ENCODE data around the gene ADIPOR1.
A peak's percentile ranks its signal among the peaks of the same experiment; 100 is the strongest.

Gene ADIPOR1

GRCh38 chr1:202968351-202968750, 10.2 kb upstream of the ADIPOR1 start:
- Histone ChIP-seq H3K9ac (ENCODE audit: low read depth, low read length) (no peak overlapping the region), H3K4me1 (ENCODE audit: insufficient read depth, low read length) (peaks cover 9% of the 10 kb centered on the region), H3K27ac (ENCODE audit: low read depth, low read length) (no peak overlapping the region), H3K36me3 (ENCODE audit: insufficient read depth, low read length) (peaks cover 4% of the 10 kb centered on the region; the same call in 1 of the 2 replicates), H3K9me3 (ENCODE audit: insufficient read depth, low read depth, low read length) (no peaks in the 10 kb centered on the region), H3K4me3 (ENCODE audit: low read length) (peak overlapping the region; percentile 89), H3K27me3 (ENCODE audit: insufficient read depth, low read length) (peaks cover 12% of the 10 kb centered on the region)
- WGBS, result 92% methylated on average over 2 of the region's 3 CpGs

GRCh38 chr1:202967684-202968281, 9.7 kb upstream of the ADIPOR1 start:
- Histone ChIP-seq H3K36me3 (ENCODE audit: insufficient read depth, low read length) (peaks cover 6% of the 10 kb centered on the region; the same call in 1 of the 2 replicates), H3K9me3 (ENCODE audit: insufficient read depth, low read depth, low read length) (no peaks in the 10 kb centered on the region), H3K27me3 (ENCODE audit: insufficient read depth, low read length) (peaks cover 12% of the 10 kb centered on the region), H3K9ac (ENCODE audit: low read depth, low read length) (peak overlapping the region; percentile 77), H3K4me1 (ENCODE audit: insufficient read depth, low read length) (peaks cover 9% of the 10 kb centered on the region), H3K4me3 (ENCODE audit: low read length) (peak overlapping the region; percentile 89), H3K27ac (ENCODE audit: low read depth, low read length) (no peak overlapping the region)
- WGBS, result 11% methylated on average over 21 of the region's 21 CpGs

- no peaks in the 10 kb centered on the region for H3K9me3 ChIP-seq (ENCODE audit: insufficient read depth, low read depth, low read length)
These were observed 8.1 kb upstream of the ADIPOR1 start for GRCh38 chr1:202966006-202966898.

GRCh38 chr1:202965422-202965821, 7.3 kb upstream of the ADIPOR1 start:
- no peak overlapping the region for H3K9ac ChIP-seq (ENCODE audit: low read depth, low read length)
- H3K36me3 ChIP-seq (ENCODE audit: insufficient read depth, low read length), result peaks cover 8% of the 10 kb centered on the region; the same call in 1 of the 2 replicates
- peaks cover 9% of the 10 kb centered on the region for H3K4me1 ChIP-seq (ENCODE audit: insufficient read depth, low read length)
- H3K27ac ChIP-seq (ENCODE audit: low read depth, low read length), result no peak overlapping the region; the same call in 1 of the 2 replicates
- peaks cover 10% of the 10 kb centered on the region; the same call in 1 of the 2 replicates for H3K27me3 ChIP-seq (ENCODE audit: insufficient read depth, low read length)
- no peak overlapping the region for H3K4me3 ChIP-seq (ENCODE audit: low read length)
- no peaks in the 10 kb centered on the region for H3K9me3 ChIP-seq (ENCODE audit: insufficient read depth, low read depth, low read length)
- WGBS, result 89% methylated on average over 3 of the region's 3 CpGs

More at GRCh38 chr1:202966006-202966898, 8.1 kb upstream of the ADIPOR1 start:
- Histone ChIP-seq H3K9ac (ENCODE audit: low read depth, low read length) (peak overlapping the region; percentile 59), H3K4me1 (ENCODE audit: insufficient read depth, low read length) (peaks cover 9% of the 10 kb centered on the region), H3K27ac (ENCODE audit: low read depth, low read length) (0 out of 2 replicates have a peak overlapping the region, but pooled peaks have one; percentile 2), H3K36me3 (ENCODE audit: insufficient read depth, low read length) (peaks cover 8% of the 10 kb centered on the region; the same call in 1 of the 2 replicates), H3K27me3 (ENCODE audit: insufficient read depth, low read length) (peaks cover 10% of the 10 kb centered on the region; the same call in 1 of the 2 replicates), H3K4me3 (ENCODE audit: low read length) (peak overlapping the region; percentile 88)
- 50% methylated on average over 18 of the region's 18 CpGs for WGBS

GRCh38 chr1:202964791-202965410, 6.8 kb upstream of the ADIPOR1 start:
- no peak overlapping the region for H3K9ac ChIP-seq (ENCODE audit: low read depth, low read length)
- 91% methylated on average over 6 of the region's 6 CpGs for WGBS
- peaks cover 9% of the 10 kb centered on the region for H3K4me1 ChIP-seq (ENCODE audit: insufficient read depth, low read length)
- no peaks in the 10 kb centered on the region for H3K9me3 ChIP-seq (ENCODE audit: insufficient read depth, low read depth, low read length)
- H3K36me3 ChIP-seq (ENCODE audit: insufficient read depth, low read length), result peaks cover 8% of the 10 kb centered on the region; the same call in 1 of the 2 replicates
- no peak overlapping the region for H3K4me3 ChIP-seq (ENCODE audit: low read length)
- peaks cover 10% of the 10 kb centered on the region; the same call in 1 of the 2 replicates for H3K27me3 ChIP-seq (ENCODE audit: insufficient read depth, low read length)
- H3K27ac ChIP-seq (ENCODE audit: low read depth, low read length), result no peak overlapping the region; the same call in 1 of the 2 replicates

- no peaks in the 10 kb centered on the region for H3K27me3 ChIP-seq (ENCODE audit: insufficient read depth, low read length)
- H3K4me1 ChIP-seq (ENCODE audit: insufficient read depth, low read length), result peaks cover 4% of the 10 kb centered on the region; the same call in 1 of the 2 replicates
- H3K27ac ChIP-seq (ENCODE audit: low read depth, low read length), result no peak overlapping the region
- H3K4me3 ChIP-seq (ENCODE audit: low read length), result no peak overlapping the region
- peaks cover 8% of the 10 kb centered on the region; the same call in 1 of the 2 replicates for H3K36me3 ChIP-seq (ENCODE audit: insufficient read depth, low read length)
- 95% methylated on average over 5 of the region's 5 CpGs for WGBS
- H3K9me3 ChIP-seq (ENCODE audit: insufficient read depth, low read depth, low read length), result no peaks in the 10 kb centered on the region
- no peak overlapping the region for H3K9ac ChIP-seq (ENCODE audit: low read depth, low read length)
These were observed 3.2 kb upstream of the ADIPOR1 start for GRCh38 chr1:202961220-202961880.

- Histone ChIP-seq H3K27ac (ENCODE audit: low read depth, low read length) (no peak overlapping the region), H3K4me1 (ENCODE audit: insufficient read depth, low read length) (peaks cover 4% of the 10 kb centered on the region; the same call in 1 of the 2 replicates), H3K36me3 (ENCODE audit: insufficient read depth, low read length) (peaks cover 8% of the 10 kb centered on the region; the same call in 1 of the 2 replicates), H3K9ac (ENCODE audit: low read depth, low read length) (no peak overlapping the region), H3K4me3 (ENCODE audit: low read length) (no peak overlapping the region), H3K27me3 (ENCODE audit: insufficient read depth, low read length) (no peaks in the 10 kb centered on the region), H3K9me3 (ENCODE audit: insufficient read depth, low read depth, low read length) (no peaks in the 10 kb centered on the region)
- WGBS, result 60% methylated on average over 1 of the region's 1 CpG
These were observed 1.1 kb upstream of the ADIPOR1 start for GRCh38 chr1:202959276-202959620.

GRCh38 chr1:202958544-202959275, 598 bp upstream of the ADIPOR1 start:
- Histone ChIP-seq H3K27me3 (ENCODE audit: insufficient read depth, low read length) (no peaks in the 10 kb centered on the region), H3K27ac (ENCODE audit: low read depth, low read length) (no peak overlapping the region), H3K9ac (ENCODE audit: low read depth, low read length) (peak overlapping the region; percentile 57), H3K4me3 (ENCODE audit: low read length) (peak overlapping the region; percentile 71), H3K4me1 (ENCODE audit: insufficient read depth, low read length) (peaks cover 4% of the 10 kb centered on the region; the same call in 1 of the 2 replicates), H3K36me3 (ENCODE audit: insufficient read depth, low read length) (peaks cover 4% of the 10 kb centered on the region; the same call in 1 of the 2 replicates), H3K9me3 (ENCODE audit: insufficient read depth, low read depth, low read length) (no peaks in the 10 kb centered on the region)
- WGBS, result 7% methylated on average over 10 of the region's 10 CpGs

GRCh38 chr1:202956969-202957368, 1.1 kb downstream of the ADIPOR1 start:
- Histone ChIP-seq H3K9ac (ENCODE audit: low read depth, low read length) (no peak overlapping the region), H3K36me3 (ENCODE audit: insufficient read depth, low read length) (no peaks in the 10 kb centered on the region; the same call in 1 of the 2 replicates), H3K4me3 (ENCODE audit: low read length) (peak overlapping the region; percentile 71), H3K4me1 (ENCODE audit: insufficient read depth, low read length) (peaks cover 4% of the 10 kb centered on the region; the same call in 1 of the 2 replicates), H3K27ac (ENCODE audit: low read depth, low read length) (no peak overlapping the region), H3K27me3 (ENCODE audit: insufficient read depth, low read length) (no peaks in the 10 kb centered on the region), H3K9me3 (ENCODE audit: insufficient read depth, low read depth, low read length) (no peaks in the 10 kb centered on the region)
- WGBS, result 86% methylated on average over 6 of the region's 6 CpGs
